CD8-positive, alpha-beta memory T cell (primary cell): ENCODE results near the gene TMEM80. TPM values are rescaled to one million over a fixed set of nuclear protein-coding genes. Genes with fewer than 3 reads are reported as not detected.

Source experiments
- CTCF ChIA-PET: fragments of 350-600 bp; sonication (Branson Sonifier 250); formaldehyde crosslinking; loops from one replicate; lab custom pipeline; 2021; ENCODE audit warnings: antibody characterized with exemption; lab: Charles Lee
- POLR2A ChIA-PET: fragments of 350-600 bp; sonication (Branson Sonifier 250); formaldehyde crosslinking; loops from one replicate; lab custom pipeline; 2021; ENCODE audit warnings: antibody characterized with exemption; lab: Charles Lee
- DNase-seq, 5 donors: peaks; one replicate each; pipeline versions ENCODE4 v3.0.0 to v3.0.0-alpha.2; 2020 to 2022; ENCODE audit warnings: mixed read lengths in 1 of 5
- H3K27ac ChIP-seq: one replicate; pipeline ENCODE4 v1.7.0; 2013; ENCODE audit warnings: low read depth, mild to moderate bottlenecking, low read length, moderate library complexity
- H3K27me3 ChIP-seq: 2 replicates; pipeline ENCODE4 v1.7.0; 2013; ENCODE audit warnings: low read length, mild to moderate bottlenecking; ENCODE audit not compliant: insufficient read depth, poor library complexity, severe bottlenecking
- H3K36me3 ChIP-seq: 2 replicates; pipeline ENCODE4 v1.7.0; 2013; ENCODE audit warnings: mild to moderate bottlenecking, low read length, moderate library complexity; ENCODE audit not compliant: insufficient read depth
- H3K4me1 ChIP-seq: 2 replicates; pipeline ENCODE4 v1.7.0; 2013; ENCODE audit warnings: mild to moderate bottlenecking, low read length, moderate library complexity; ENCODE audit not compliant: insufficient read depth
- H3K4me3 ChIP-seq: 2 replicates; pipeline ENCODE4 v1.7.0; 2013; ENCODE audit warnings: mild to moderate bottlenecking, low read length
- H3K9me3 ChIP-seq: 2 replicates; pipeline ENCODE4 v1.7.0; 2013; ENCODE audit warnings: mild to moderate bottlenecking, low read length
- H3K27ac Mint-ChIP-seq, 8 donors: one replicate each; pipeline ENCODE4 v1.8.0; 2020 to 2021; ENCODE audit warnings: mixed read lengths in 8 of 8, mild to moderate bottlenecking in 6 of 8, inconsistent platforms in 3 of 8, moderate library complexity in 3 of 8
- H3K27me3 Mint-ChIP-seq, 2 donors: one replicate each; pipeline ENCODE4 v1.8.0; 2020 to 2021; ENCODE audit warnings: mixed read lengths in 2 of 2, mild to moderate bottlenecking in 1 of 2, moderate library complexity in 1 of 2
- H3K36me3 Mint-ChIP-seq, 3 donors: one replicate each; pipeline ENCODE4 v1.8.0; 2020 to 2021; ENCODE audit warnings: mixed read lengths in 3 of 3, inconsistent platforms in 1 of 3, mild to moderate bottlenecking in 1 of 3
- H3K4me1 Mint-ChIP-seq, 3 donors: one replicate each; pipeline ENCODE4 v1.8.0; 2020 to 2021; ENCODE audit warnings: mixed read lengths in 3 of 3, inconsistent platforms in 1 of 3, mild to moderate bottlenecking in 1 of 3
- H3K4me3 Mint-ChIP-seq, 7 donors: one replicate each; pipeline ENCODE4 v1.8.0; 2020 to 2021; ENCODE audit warnings: mixed read lengths in 7 of 7, mild to moderate bottlenecking in 6 of 7, moderate library complexity in 4 of 7, inconsistent platforms in 2 of 7
- H3K9me3 Mint-ChIP-seq, 5 donors: one replicate each; pipeline ENCODE4 v1.8.0; 2020 to 2022; ENCODE audit warnings: mixed read lengths in 5 of 5, mild to moderate bottlenecking in 3 of 5, moderate library complexity in 2 of 5, inconsistent platforms in 1 of 5
- polyA plus RNA-seq: library from polyadenylated mRNA; unstranded; fragments of 300-500 nt; fragmentation: Illumina TruSeq; gene quantifications from one replicate; pipeline ENCODE4 v1.2.3, GENCODE V29; 2021
- total RNA-seq, 2 experiments: library from RNA; stranded (reverse); gene quantifications; one replicate each; pipeline ENCODE4 v1.2.3, GENCODE V29; 2021

Gene TMEM80
- total and polyA plus RNA-seq, 3 experiments from 2014 or later = 10.3 to 27.8 (median 13.4) TPM

DNA sequence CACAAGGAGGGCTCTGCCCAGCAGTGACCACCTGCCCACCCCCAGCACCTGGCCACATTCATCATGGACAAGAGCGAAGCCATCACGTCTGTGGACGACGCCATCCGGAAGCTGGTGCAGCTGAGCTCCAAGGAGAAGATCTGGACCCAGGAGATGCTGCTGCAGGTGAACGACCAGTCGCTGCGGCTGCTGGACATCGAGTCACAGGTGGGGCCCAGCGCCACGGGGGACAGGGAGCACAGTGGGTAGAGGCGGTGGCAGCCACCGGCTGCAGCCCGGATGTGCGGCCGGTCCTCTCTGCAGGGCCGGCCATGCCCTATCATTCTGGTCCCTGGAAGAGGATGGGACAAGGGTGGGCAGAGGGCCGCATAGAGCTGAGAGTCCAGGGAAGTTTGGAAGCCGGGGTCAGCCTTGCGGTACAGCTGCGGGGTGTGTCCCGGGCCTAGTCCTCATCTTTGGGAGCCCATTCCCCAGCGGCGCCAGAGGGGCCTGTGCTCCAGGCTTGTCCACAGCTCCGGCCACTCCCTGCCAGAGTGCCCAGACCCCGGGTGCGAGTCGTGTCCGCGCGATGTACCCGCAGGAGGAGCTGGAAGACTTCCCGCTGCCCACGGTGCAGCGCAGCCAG, 24.5 kb downstream of the TMEM80 start:
- H3K4me1 ChIP-seq = peaks cover 21% of the 10 kb centered on the region
- Mint-ChIP-seq H3K4me3 (peak overlapping the region in 4 of 7 donors; percentile 12 to 51 (median 44)), H3K27ac (peak overlapping the region in 1 of 8 donors; percentile 54), H3K4me1 (peaks cover 7 to 31% (median 11%) of the 10 kb centered on the region in 3 donors), H3K36me3 (no peaks in the 10 kb centered on the region), H3K27me3 (peaks cover 14 to 29% of the 10 kb centered on the region in 2 donors), H3K9me3 (peaks cover 0 to 2% (median 0%) of the 10 kb centered on the region in 5 donors)
- CTCF ChIA-PET = interaction anchor here (1.0 to 1.4 kb wide), 3 partner anchors 24 to 166 kb away, joined by 3 to 5 read pairs (median 3); partner anchors contain the start of gene TMEM80
- POLR2A ChIA-PET = interaction anchor here (1.0 kb wide), 1 partner anchor 104 kb away, joined by 4 read pairs; the partner anchor contains the start of gene IRF7
- H3K9me3 ChIP-seq = no peaks in the 10 kb centered on the region
- no peak overlapping the region for H3K27ac ChIP-seq
- DNase-seq = no peak
- H3K36me3 ChIP-seq = no peaks in the 10 kb centered on the region
- H3K4me3 ChIP-seq = no peak overlapping the region
- peaks cover 19% of the 10 kb centered on the region for H3K27me3 ChIP-seq

DNA sequence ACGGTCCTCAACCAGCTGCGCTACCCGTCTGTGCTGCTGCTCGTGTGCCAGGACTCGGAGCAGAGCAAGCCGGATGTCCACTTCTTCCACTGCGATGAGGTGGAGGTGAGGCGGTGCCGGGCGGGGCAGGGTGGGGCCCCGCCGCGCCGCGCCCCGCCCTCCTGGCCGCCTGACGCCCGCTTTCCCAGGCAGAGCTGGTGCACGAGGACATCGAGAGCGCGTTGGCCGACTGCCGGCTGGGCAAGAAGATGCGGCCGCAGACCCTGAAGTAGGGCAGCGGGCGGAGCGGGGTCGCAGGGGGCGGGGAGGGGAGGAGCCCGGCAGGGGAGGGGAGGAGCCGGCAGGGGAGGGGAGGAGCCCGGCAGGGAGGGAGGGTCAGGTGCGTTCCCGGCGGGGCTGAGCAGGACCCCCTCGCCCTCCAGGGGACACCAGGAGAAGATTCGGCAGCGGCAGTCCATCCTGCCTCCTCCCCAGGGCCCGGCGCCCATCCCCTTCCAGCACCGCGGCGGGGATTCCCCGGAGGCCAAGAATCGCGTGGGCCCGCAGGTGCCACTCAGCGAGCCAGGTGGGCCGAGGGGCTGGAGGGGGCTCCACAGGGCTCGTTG, 25.1 kb downstream of the TMEM80 start:
- Histone ChIP-seq H3K27me3 (peaks cover 19% of the 10 kb centered on the region), H3K27ac (no peak overlapping the region), H3K9me3 (no peaks in the 10 kb centered on the region), H3K36me3 (no peaks in the 10 kb centered on the region), H3K4me3 (no peak overlapping the region), H3K4me1 (peaks cover 21% of the 10 kb centered on the region)
- Mint-ChIP-seq H3K36me3 (no peaks in the 10 kb centered on the region), H3K9me3 (no peaks in the 10 kb centered on the region), H3K4me1 (peaks cover 7 to 31% (median 11%) of the 10 kb centered on the region in 3 donors), H3K4me3 (peak overlapping the region in 1 of 7 donors; percentile 43), H3K27me3 (peaks cover 14 to 26% of the 10 kb centered on the region in 2 donors), H3K27ac (peak overlapping the region in 1 of 8 donors; percentile 54)
- ChIA-PET CTCF (interaction anchor here (1.0 to 4.2 kb wide), 4 partner anchors 66 to 166 kb away, joined by 3 to 49 read pairs (median 6); no protein-coding TSS in a partner anchor), POLR2A (interaction anchor here (0.7 to 1.6 kb wide), 3 partner anchors 25 to 167 kb away, joined by 4 to 9 read pairs (median 4); partner anchors contain the start of genes DEAF1, IRF7 and TMEM80)
- peak in 1 of 5 donors; percentile 21 for DNase-seq

DNA sequence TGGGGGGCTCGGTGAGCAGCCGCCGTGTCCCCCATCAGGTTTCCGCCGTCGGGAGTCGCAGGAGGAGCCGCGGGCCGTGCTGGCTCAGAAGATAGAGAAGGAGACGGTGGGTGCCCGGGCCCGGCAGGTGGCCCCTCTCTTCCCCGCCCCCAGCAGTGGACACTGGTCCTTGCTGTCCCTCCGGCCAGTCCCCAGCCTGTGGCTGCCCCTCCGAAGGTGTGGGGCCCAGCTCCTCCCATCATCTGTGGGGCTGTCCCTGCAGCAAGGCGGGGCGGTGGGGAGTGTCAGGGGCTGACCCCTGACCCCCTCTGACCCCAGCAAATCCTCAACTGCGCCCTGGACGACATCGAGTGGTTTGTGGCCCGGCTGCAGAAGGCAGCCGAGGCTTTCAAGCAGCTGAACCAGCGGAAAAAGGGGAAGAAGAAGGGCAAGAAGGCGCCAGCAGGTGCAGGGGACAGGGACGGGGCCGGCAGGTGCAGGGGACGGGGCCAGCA, 25.7 kb downstream of the TMEM80 start:
- peak overlapping the region in 6 of 7 donors; percentile 29 to 87 (median 68) for H3K4me3 Mint-ChIP-seq
- Histone ChIP-seq H3K4me3 (no peak overlapping the region), H3K36me3 (no peaks in the 10 kb centered on the region), H3K9me3 (no peaks in the 10 kb centered on the region), H3K27ac (no peak overlapping the region), H3K4me1 (peaks cover 21% of the 10 kb centered on the region), H3K27me3 (peaks cover 19% of the 10 kb centered on the region)
- peaks cover 7 to 33% (median 11%) of the 10 kb centered on the region in 3 donors for H3K4me1 Mint-ChIP-seq
- ChIA-PET CTCF (interaction anchor here (2.2 to 7.4 kb wide), 5 partner anchors 10 to 185 kb away, joined by 6 to 69 read pairs (median 13); partner anchors contain the start of genes DEAF1 and TMEM80), POLR2A (interaction anchor here (0.7 to 1.6 kb wide), 3 partner anchors 25 to 167 kb away, joined by 4 to 9 read pairs (median 4); partner anchors contain the start of genes DEAF1, IRF7 and TMEM80)
- no peaks in the 10 kb centered on the region for H3K36me3 Mint-ChIP-seq
- H3K27me3 Mint-ChIP-seq = peaks cover 14 to 26% of the 10 kb centered on the region in 2 donors
- H3K27ac Mint-ChIP-seq = no peak overlapping the region
- H3K9me3 Mint-ChIP-seq = no peaks in the 10 kb centered on the region
- no peak for DNase-seq

DNA sequence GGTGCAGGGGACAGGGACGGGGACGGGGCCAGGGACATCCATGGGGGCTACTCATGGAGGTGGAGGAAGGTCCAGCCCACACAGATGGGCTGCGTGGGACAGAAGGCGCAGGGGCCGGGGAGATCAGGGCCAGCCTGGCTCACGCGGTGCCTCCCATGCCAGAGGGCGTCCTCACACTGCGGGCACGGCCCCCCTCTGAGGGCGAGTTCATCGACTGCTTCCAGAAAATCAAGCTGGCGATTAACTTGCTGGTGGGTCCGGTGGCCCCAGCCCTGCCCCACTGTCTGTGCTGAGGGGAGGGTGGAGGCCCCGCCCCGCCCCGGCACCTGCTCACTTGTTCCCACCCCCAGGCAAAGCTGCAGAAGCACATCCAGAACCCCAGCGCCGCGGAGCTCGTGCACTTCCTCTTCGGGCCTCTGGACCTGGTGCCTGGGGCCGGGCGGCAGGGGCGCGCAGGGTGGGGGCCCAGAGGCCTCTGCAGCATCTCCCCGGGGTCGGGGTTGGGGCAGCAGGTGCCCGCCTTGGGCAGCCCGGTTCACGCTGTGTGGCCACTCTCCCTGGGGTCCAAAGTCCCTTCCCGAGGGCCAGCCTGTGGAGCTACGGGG, 26.2 kb downstream of the TMEM80 start:
- POLR2A ChIA-PET = interaction anchor here (0.5 to 1.7 kb wide), 6 partner anchors 10 to 168 kb away, joined by 3 to 9 read pairs (median 4); partner anchors contain the start of genes DEAF1 and TMEM80
- no peaks in the 10 kb centered on the region for H3K36me3 Mint-ChIP-seq
- CTCF ChIA-PET = interaction anchor here (1.2 to 7.4 kb wide), 8 partner anchors 10 to 186 kb away, joined by 3 to 69 read pairs (median 6); partner anchors contain the start of genes DEAF1 and TMEM80
- H3K9me3 Mint-ChIP-seq = no peaks in the 10 kb centered on the region
- H3K27ac Mint-ChIP-seq = no peak overlapping the region
- peak; percentile 32 to 75 (median 45) for DNase-seq
- Histone ChIP-seq H3K36me3 (no peaks in the 10 kb centered on the region), H3K4me1 (peaks cover 26% of the 10 kb centered on the region), H3K9me3 (no peaks in the 10 kb centered on the region), H3K27me3 (peaks cover 19% of the 10 kb centered on the region), H3K27ac (no peak overlapping the region), H3K4me3 (no peak overlapping the region)
- peak overlapping the region in 6 of 7 donors; percentile 29 to 72 (median 60) for H3K4me3 Mint-ChIP-seq
- H3K4me1 Mint-ChIP-seq = peaks cover 7 to 37% (median 11%) of the 10 kb centered on the region in 3 donors
- peaks cover 12 to 22% of the 10 kb centered on the region in 2 donors for H3K27me3 Mint-ChIP-seq

DNA sequence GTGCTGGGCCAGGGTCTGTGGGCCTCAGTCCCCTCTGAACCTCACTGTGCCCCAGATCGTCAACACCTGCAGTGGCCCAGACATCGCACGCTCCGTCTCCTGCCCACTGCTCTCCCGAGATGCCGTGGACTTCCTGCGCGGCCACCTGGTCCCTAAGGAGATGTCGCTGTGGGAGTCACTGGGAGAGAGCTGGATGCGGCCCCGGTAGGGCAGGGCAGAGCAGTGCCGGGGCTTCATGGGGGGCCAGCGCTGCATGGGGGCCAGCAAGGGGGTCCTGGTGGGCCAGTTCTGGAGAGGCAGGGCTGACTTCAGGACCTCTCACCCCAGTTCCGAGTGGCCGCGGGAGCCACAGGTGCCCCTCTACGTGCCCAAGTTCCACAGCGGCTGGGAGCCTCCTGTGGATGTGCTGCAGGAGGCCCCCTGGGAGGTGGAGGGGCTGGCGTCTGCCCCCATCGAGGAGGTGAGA, 26.8 kb downstream of the TMEM80 start:
- H3K27ac Mint-ChIP-seq = no peak overlapping the region
- no peak overlapping the region for H3K4me3 ChIP-seq
- H3K27me3 Mint-ChIP-seq = peaks cover 9 to 22% of the 10 kb centered on the region in 2 donors
- no peaks in the 10 kb centered on the region for H3K9me3 ChIP-seq
- H3K36me3 ChIP-seq = no peaks in the 10 kb centered on the region
- peaks cover 19% of the 10 kb centered on the region for H3K27me3 ChIP-seq
- no peak overlapping the region for H3K27ac ChIP-seq
- POLR2A ChIA-PET = interaction anchor here (0.5 to 1.7 kb wide), 5 partner anchors 10 to 84 kb away, joined by 3 to 9 read pairs (median 4); partner anchors contain the start of genes DEAF1 and TMEM80
- CTCF ChIA-PET = interaction anchor here (0.6 to 7.4 kb wide), 15 partner anchors 11 to 510 kb away, joined by 3 to 69 read pairs (median 4); partner anchors contain the start of genes DEAF1 and TMEM80
- H3K4me1 ChIP-seq = peaks cover 31% of the 10 kb centered on the region
- no peak for DNase-seq
- peaks cover 7 to 41% (median 11%) of the 10 kb centered on the region in 3 donors for H3K4me1 Mint-ChIP-seq
- peak overlapping the region in 1 of 7 donors; percentile 34 for H3K4me3 Mint-ChIP-seq
- H3K36me3 Mint-ChIP-seq = no peaks in the 10 kb centered on the region
- no peaks in the 10 kb centered on the region for H3K9me3 Mint-ChIP-seq

DNA sequence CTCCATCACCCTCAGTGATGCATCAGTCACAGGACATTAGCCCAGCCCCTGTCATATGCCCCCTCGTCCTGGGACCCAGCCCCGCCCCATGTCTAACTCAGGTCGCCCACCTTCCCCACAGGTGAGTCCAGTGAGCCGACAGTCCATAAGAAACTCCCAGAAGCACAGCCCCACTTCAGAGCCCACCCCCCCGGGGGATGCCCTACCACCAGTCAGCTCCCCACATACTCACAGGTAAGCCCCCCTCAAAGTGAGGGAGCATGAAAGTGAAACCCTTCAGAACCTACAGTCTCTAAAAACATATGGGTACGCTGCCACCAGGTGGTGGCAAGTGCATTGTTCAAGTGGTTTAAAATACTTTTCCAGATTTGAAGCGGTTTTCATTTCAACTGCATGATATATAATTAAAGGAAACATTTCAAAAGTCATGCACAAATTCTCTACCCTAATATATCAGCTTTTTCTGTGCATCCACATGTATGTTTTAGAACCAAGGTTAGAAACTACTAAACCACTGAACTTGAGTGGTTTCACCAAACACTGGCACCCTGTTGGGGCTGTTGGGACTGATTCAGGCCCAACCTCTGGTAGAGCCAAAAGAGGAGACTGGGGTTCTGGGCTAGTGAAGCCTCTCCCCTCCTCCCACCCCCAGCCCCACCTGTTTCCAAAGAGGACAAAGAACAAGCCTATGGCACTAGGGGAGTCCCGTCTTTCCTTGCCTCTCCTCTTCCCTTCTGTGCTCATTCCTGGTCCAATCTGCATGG, 27.7 kb downstream of the TMEM80 start:
- Mint-ChIP-seq H3K4me1 (peaks cover 7 to 41% (median 11%) of the 10 kb centered on the region in 3 donors), H3K36me3 (no peaks in the 10 kb centered on the region), H3K27ac (peak overlapping the region in 6 of 8 donors; percentile 1 to 91 (median 77)), H3K9me3 (no peaks in the 10 kb centered on the region), H3K4me3 (peak overlapping the region; percentile 57 to 92 (median 84)), H3K27me3 (peaks cover 7 to 22% of the 10 kb centered on the region in 2 donors)
- POLR2A ChIA-PET = interaction anchor here (0.6 to 1.7 kb wide), 4 partner anchors 9 to 83 kb away, joined by 3 to 4 read pairs (median 4); partner anchors contain the start of gene TMEM80
- no peaks in the 10 kb centered on the region for H3K9me3 ChIP-seq
- no peak overlapping the region for H3K27ac ChIP-seq
- H3K36me3 ChIP-seq = no peaks in the 10 kb centered on the region
- CTCF ChIA-PET = interaction anchor here (0.6 to 7.4 kb wide), 21 partner anchors 12 to 511 kb away, joined by 3 to 69 read pairs (median 4); partner anchors contain the start of genes DEAF1, LMNTD2 and TMEM80
- H3K4me3 ChIP-seq = no peak overlapping the region
- H3K27me3 ChIP-seq = peaks cover 19% of the 10 kb centered on the region
- H3K4me1 ChIP-seq = peaks cover 37% of the 10 kb centered on the region
- DNase-seq = peak in 3 of 5 donors; percentile 50 to 74 (median 69)
